Fibroblast of upper back skin (primary cell): ENCODE data around the gene DUSP7.

Experiments used
- DNase-seq: peaks from one replicate; pipeline ENCODE4 v3.0.0-alpha.2; 2013

DUSP7 gene

DNA sequence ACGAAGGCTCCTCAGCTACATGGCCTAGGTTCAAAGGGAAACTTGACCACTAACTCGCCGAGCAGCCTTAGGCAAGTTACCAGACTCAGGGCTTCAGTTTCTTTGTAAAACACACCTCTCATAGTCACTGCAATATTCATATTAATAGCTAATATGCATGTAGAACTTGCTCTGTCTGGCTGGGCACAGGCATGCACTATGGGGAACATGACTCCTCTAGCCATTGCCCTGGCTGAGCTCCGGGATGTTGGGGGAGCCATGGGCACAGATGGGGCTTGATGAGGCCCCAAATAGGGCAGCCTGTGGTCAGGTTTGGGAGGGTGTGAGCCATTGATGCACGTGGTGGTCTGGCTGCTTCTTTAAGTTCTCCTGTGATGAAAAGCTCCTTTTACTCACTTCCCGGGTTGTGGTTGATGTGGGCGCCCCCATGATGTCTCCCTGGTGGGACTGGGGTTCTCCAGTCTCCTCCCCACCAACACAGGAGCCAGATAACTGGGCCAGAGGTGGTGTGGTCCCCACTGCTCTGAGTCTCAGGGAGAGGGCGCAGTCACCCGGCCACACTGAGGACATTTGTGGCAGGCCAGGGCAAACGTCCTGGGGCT is 29.4 kb upstream of the DUSP7 start:
- DNase-seq: no peak

DNA sequence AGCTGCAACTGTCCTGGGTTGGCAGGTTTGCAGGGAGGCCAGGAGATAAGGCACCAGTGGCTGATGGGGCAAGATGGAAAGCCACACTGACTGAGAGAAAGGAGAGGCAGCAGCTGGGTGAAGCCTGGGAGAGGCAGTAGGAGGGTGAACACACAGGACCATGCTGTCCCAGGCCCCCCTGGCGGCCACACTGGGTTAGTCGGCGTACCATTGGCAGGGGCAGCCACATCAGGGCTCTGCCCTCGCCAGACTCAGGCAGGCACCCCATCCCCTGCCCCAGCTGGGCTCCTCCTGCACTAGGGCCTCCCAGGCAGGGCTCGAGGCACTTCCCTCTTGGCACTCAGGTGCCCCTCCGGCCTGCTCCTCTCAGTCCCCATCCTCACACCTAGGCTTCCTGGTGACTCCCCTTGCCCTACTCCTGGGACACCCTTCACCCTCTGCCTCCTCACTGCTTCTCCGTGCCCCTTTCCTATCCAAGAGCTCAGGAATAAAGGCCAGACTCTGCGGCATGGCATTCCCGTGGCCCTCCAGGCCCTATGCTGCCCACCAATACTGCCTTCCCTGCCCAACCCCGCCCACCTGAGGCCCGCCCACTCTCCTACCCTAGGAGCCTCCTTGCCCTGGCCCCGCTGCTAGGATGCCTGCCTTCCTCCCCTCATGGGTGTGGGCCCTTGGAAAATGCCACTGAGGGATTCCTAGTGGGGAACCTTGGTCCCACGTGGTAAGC is 28.7 kb upstream of the DUSP7 start:
- DNase-seq: no peak

DNA sequence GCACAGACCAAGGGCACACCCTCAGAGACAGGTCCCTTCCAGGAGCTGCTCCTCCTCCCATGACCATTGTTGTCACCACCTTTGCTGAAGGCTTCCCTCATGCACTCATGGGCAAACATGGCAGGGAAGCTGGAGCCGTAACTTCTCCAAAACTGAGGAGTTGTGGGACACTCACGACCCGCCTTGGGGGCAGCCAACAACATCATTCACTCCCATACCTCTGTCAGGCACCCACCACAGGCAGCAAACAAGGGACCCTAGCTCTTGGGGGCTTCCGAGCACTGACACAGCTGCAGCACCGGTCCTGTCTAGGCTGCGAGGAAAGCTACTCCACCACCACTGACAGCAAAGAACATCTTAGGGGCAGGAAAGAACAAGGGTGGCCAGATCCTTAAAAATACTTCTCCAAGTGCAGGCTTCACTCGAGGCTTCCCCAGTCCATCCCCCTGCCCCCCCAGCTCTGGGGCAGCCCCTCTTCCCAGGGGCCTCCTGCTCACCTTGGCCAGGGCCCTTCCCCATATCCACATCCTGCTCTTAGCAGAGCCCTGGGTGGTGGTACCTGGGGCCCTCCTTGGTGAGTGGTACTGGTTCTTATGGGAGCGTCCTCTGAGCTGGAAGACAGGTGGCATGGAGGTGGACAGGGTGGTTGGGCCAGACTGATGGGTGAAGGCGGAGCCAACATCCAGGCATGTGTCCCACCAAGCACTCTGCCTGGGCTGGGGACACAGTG is 28.0 kb upstream of the DUSP7 start:
- no peak for DNase-seq

DNA sequence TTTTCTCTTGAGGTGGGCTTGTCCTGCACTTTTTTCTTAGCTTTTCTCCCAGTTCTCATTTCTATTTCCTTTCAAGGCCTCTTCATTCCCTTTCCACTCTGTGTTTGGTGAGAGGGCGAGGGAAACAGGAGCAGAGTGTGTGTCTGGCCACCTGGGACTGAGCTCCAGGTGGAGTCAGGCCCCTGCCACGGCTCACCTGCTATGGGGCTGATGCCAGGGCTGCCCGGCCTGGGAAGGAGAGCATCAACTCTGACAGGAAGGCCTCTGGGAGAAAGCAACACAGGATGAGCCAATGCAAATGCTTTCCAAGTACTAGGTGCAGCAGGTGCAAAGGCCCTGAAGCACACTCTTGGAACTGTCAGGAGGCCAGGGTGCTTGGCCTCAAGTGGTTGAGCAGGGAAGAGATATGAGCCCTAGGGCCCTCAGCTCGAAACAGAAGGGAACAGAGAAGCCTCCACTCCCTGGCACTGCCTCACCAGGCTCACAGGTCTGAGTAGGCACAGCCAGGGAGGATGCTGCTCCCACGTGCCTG is 27.3 kb upstream of the DUSP7 start:
- DNase-seq: no peak

DNA sequence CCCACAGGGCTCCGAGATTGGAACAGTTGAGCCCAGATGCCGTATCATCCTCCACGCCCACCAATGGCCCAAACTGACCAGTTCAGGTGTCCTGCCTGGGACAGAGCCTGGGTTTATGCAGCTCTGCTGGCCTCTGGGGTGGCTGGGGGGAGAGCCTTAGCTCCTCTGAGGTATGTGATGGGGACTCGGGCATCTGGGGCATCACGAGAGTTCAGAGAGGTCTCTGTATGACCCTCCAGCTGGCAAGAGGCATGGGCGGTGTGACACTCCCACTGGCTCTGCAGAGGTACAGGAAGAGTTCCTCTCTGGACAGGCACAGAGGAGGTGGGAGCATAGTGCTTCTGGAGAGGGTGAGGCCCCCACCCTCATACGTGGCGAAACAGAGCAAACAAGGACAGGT is 26.6 kb upstream of the DUSP7 start:
- DNase-seq: no peak

DNA sequence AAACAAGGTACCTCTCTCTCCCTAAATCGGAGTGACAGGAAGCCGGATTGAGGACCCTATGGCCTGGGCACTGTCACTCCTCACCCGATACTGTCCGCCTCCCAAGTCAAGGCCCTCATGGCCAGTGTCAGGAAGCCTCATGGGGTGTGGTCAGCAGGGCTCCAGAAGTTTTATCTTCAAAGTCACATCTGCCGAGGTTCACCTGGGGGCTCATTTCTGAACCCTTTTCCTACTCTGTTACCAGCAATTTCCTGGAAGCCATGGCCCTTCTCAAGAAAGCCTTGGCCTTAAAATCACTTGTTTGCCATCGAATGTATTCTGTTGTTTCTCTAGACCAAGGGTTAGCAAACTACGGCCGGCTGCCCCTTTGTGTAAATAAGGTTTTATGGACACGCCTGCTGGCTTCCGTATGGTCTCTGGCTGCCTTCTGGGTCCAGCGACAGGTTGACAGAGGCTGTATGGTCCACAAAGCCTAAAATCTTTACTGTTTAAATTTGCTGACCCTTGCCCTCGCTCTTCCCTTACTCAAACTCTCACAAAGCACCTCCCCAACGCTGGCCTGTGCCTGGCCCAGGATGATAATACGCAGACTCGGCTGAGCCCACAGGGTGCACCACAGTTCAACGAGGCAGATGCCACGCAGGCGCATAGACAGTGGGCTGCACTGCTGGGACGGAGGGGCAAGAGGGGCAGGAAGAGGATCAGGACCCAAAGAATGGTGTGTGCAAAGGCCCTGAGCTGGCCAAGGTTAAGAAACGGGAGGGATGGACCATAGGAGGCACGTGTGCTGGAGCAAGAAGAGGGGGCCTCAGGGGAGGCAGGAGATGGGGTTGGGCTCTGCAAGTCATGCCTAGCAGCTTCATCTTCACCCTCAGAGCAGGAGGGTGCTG is 24.7 kb upstream of the DUSP7 start:
- DNase-seq: no peak

DNA sequence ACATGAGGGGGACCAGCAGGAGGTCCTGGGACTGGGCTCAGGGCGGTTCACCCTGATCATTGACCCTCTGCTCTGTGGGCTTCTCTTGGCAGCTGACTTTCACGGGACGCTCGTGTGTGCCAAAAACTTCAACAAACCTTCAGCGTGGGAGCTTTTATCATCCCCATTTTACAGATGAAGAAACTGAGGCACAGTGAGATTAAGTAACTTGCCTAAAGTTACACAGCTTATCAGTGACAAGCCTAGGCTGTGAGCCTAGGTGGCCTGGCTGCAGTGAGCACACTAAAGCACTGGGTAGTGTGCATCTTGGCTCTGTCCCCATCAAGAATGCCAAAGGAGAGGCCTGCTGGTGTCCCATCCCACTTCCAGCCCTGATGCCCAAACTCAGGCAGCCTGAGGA is 23.6 kb upstream of the DUSP7 start:
- no peak for DNase-seq

DNA sequence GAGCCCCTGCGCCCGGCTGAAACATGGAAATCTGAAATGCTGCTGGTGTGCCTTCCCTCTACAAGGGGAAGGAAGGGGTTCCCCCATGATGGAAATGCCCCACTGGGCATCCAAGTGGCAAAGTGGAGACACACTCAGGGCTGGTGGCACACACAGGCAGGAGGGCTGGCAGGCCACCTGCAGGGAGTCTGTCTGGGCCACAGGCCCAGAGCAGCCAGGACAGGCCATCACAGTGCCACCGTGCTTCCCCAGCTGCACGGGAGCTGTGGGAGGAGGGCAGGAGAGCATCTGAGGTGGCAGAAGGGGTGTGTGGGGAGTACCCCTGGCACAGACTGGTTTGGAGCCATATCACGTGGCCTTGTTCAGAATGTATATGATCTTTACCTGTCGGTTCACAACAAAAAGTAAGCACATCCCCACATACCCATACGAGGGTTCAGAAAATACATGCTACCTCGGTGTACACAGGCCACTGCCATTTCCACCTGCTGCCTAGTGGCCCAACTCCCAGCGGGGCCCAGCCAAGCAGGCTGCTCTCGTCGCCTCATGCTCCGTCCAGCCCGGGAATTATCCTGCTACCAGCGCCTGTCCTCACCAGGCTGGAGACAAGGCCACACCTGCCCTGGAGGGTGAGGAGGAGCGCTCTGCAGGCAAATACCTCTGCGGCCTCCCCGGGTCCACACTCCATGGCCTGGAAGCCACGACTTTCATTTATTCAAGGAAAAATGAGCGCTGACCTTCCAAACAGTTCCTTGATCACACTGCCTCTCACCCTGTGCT is 22.6 kb upstream of the DUSP7 start:
- DNase-seq: no peak

DNA sequence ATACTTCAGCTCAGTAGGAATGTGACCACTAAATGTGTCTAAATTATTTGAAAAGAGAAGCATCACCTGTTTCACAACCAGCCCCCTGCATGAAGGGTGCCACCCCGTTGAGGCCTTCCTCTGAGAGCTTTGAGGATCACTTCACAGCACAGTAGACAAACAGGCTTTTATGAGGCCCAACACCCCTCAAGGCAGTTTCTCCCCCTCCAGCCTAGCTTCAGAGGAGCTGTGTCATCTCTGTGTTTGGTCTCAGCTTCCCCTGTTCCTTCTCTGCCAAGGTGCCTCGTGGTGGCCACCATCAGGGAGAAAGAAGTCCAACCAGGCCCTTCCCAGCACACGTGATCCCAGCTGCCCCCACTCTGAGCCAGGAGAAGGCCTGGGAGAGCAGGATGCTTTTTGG is 21.6 kb upstream of the DUSP7 start:
- no peak for DNase-seq

DNA sequence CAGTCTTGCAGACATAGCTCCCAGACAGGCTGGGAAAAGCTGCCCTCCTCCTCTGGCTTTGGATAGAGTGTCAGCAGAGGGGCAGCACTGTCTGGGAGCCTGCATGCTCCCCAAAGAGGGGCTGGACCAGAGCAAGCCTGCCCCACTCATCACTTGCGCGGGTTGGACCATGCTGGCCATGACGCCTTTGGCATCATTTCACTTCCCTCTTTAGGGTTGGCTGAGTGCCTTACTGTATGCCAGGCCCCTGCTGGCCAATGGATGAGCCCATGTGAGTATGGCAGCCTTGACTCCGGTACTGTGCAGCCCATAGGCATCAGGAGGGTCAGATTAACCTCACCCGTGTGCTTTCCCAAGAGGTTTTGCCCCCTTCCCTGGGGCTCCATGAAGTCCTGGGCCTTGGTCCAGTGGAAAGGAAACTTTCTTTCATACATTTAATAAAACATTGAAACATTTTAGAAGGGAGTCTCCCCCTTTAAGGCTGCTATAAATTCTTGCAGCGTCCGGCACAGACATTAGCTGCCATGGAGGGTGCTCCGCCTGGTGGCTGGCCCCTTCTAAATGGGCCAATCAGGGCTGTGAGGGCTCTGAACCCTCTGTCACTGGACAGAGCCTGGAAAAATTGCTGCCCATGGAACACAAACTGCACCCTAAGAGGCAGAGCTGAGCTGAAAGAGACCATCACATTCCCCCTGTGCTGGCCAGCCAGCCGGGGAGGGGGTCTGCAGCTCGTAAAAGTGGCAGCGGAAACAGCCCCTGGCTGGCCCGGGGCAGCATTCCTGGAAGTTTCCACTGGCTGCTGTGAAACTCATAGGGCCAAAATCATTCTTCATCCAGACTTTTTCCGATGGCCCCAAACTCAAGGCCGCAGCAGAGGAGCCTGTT is 20.8 kb upstream of the DUSP7 start:
- DNase-seq: no peak

DNA sequence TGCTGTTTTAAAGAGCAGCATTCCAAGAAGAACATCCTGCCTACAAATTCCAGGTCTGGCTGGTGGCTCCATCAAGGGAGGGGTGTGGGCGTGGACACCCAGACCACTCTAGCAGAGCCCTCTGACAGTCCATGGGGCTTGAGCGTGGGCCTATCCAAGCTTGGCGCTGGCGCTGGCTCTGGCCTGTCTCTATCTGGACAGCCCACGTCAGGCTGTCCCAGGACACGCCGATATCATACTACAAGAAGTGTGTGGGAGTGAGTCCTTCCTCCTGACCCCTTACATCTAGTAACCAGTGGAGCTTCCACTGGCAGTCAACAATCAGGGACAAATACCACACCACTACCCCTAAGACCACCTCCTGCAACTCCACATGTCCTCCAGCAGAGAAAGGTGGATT is 17.1 kb upstream of the DUSP7 start:
- DNase-seq: no peak

DNA sequence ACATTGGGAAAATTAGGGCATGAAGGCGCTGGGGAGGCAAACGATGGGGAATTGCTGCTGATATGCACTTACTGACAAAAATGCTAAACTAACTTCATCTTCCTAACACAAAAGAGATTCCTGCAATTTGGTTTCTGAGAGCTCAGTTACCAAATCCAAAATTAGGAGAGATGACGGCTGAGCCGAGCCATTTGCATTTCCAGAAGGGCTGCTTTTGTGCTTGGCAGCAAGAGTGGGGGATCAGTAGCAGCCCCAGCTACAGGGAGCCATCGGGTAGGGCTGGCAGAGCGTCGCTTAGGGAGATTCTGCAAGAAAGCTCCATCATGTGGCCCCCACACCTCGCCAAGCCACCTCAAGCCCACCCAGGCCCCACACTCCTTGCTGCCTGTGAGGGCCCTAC is 16.1 kb upstream of the DUSP7 start:
- no peak for DNase-seq

DNA sequence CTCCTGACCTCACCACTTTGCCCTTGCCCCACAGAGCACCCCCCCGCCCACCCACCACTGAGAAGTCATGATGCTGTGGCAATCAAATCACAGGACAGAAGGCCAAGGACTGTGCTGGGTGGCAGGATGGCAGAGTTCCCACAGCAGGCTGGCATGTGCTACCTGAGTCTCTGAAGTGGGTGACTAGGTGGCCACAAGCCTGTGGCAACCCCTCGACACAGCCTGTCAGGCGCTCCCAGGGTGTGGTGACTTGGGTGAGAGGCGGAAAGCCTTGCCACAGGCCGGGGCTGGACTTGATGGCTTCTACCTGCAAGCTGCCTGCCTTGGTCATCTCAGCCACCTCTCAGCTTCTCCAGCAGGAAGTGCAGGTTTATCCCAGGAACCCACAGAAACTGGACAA is 15.6 kb upstream of the DUSP7 start:
- DNase-seq: no peak

DNA sequence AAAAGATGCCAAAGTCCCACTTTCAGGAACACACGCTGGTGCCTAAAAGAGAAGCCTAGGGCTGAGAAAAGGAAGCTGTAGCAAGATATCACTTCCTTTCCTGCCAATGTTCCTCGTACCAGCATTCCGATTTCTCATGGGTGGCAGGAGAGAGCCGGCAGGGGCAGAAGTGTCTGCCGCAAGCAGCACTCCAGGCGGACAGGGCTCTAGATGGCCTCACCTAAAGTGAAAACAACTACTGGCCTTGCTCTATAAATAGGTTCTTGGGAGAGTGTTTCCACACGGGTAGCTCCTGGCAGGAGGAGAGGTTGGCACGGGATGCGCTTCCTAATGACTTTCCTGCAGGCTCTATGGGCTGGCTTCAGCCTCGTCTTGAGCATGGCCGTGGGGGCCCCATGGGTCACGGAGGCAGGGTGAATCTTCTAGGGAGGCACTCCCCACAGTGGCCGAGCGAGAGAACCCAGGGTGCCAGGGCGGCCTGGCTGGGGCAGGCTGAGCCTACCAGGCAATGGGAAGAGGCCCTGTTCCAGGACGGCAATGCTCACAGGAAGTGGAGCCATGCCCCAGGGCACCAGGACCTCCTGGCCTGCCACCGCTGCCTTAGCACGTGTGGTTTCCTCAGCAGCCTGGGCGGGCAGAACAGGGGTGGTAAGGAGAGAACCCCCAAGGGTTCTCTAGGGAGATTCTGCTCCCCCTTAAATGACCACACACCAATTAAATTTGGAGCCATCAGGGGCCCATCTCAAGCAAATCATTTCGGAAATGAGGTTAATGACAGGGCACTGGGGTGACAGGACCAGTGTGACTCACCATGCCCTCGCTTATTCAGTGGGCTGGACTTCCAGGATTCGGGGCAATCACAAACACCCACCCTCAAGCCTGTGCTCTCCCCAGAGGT is 14.6 kb upstream of the DUSP7 start:
- DNase-seq: no peak

DNA sequence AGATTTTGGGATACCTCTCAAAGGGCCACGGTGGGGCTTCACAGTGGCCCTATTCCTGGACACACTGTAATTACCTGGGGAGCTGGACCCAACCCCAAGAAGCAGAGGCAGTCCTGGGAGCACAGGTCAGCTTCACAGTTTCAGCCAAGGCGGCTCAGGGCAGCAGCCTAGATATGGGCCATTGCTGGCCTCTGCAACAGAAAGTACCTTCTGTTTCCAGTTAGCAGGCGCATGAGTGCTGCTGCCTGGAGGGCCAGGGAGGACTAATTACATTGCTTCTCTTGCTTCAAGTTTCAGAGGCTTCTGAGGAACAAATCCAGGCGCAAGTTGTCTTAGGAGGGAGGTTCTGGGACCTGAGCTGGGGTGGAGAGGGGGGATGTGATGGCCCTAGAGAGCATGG is 13.5 kb upstream of the DUSP7 start:
- DNase-seq: no peak

DNA sequence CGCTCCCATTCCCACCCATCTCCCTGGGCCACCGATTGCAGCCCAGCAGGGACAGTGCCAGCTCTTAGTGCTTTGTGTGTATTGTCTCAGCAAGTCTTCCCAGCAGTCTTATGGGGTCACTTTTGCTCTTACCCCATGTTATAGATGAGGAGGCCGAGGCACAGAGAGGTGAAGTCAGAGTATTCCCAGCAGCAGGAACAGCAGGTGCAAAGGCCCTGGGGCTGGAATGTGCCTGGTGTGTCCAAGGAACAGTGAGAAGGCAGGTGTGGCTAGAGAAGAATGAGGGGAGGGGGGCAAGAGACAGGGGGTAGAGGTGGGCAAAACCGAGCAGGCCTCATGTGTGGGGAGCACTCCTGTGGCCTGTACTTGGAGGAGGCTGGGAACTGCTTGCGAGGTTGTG is 12.8 kb upstream of the DUSP7 start:
- DNase-seq: no peak

DNA sequence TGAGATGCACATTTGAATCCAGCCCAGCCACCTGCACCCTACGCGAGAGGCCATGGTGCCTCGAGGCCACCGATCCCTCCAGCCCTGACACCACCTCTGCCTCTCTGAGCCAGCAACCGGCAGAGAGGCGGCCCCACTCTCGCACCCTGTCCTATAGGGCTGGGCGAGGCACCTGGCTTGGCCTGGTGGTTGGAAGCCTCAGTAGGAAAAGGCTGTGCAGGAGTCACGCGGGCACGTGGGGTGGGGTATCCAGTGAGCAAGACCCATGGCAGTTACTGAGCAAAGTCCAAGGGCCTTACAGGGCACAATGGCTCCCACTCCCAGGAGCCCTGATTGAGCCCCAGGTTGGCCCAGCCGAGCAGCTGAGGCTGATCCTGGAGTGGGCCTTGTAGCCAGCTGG is 12.4 kb upstream of the DUSP7 start:
- DNase-seq: no peak

DNA sequence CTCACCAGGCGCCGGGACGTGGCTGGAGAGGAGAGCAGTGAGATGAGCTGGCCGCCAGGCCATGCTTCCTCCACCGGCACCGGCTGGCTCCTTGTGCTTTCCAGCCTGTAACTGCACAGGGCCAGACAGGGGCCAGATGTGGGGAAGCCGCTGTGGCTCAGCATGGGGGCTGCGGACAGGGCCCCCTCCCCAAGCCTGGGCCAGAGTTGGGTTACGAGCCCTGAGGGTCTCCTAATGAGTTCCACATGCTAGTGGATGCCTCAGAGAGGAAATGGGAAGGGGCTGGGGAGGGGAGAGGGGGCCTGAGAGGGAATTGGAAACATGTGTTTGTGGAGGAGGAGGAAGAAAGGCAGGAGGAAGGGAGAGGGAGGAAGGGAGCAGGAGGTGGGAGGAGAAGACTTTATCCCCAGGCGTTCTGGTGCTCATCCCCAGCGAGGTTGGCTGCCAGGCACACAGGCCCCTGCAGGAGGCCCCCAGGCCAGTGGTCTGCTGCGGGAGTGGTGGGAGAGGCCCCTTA is 11.7 kb upstream of the DUSP7 start:
- DNase-seq: peak; percentile 88

DNA sequence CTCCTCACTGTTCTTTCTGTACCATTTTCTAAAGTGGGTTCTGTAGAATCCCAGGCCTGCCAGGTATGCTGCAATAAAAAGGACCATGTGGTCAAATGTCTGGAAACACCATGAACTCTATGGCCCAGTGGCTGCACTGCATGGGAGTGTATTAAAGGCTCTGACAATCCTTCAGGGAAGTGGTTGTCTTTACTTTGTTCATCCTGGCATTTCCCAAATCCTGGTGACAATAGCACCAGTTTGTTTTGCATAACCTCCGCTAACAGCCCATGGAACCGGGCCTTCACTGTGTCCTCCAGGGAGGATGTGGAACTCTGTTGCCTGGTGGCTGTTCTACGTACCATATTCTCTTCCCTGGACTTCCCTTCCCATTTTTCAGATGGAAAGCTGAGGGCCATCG is 11.2 kb upstream of the DUSP7 start:
- DNase-seq: no peak

DNA sequence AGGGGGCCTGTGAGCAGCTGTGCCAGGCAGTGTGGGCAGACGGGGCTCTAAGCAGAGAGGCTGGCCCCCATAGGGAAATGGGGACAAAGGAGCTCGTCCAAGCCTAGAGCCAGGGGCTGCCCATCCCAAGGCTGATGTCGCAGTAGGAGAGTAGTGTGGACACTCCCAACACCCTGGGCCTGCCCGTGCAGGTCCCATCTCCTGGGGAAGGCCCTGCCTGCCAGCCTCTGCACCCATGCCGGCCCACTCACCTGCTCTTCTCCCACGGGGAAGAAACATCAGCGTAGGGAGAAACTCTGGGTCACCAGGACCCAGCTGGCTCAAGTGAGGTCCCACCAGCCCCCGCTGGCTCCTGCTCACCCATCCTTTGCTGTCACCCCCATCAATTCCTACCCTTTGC is 10.7 kb upstream of the DUSP7 start:
- no peak for DNase-seq
